Vagina (tissue), 2 donors: ENCODE data around the gene SERPINA7. TPM values are rescaled to one million over a fixed set of nuclear protein-coding genes. Genes with fewer than 3 reads are reported as not detected.
"Not testable (repeated sequence)": the region's sequence is repeated elsewhere in the genome, so short reads cannot be mapped to it uniquely, and the experiment has no call there.

Experiments
- DNase-seq, 2 donors: peaks; one replicate each; pipeline ENCODE4 v3.0.0-alpha.2; 2017; ENCODE audit errors: extremely low spot score in 2 of 2
- H3K27ac ChIP-seq: fragments of 200-600 bp; sonication (generic); one replicate; pipeline ENCODE4 v1.5.1; 2019
- H3K27me3 ChIP-seq: fragments of 200-600 bp; sonication (generic); one replicate; pipeline ENCODE4 v1.5.1; 2019
- H3K36me3 ChIP-seq, 2 donors: fragments of 200-600 bp; sonication (generic); one replicate each; pipeline ENCODE4 v1.5.1; 2017 to 2019
- H3K4me1 ChIP-seq: fragments of 200-600 bp; sonication (generic); one replicate; pipeline ENCODE4 v1.5.1; 2019
- H3K4me3 ChIP-seq, 2 donors: fragments of 200-600 bp; sonication (generic); 1 replicate in 1 of 2; 2 replicates in 1 of 2; pipeline ENCODE4 v1.5.1; 2016 to 2019
- H3K9me3 ChIP-seq: fragments of 200-600 bp; sonication (generic); one replicate; pipeline ENCODE4 v1.5.1; 2019
- CTCF ChIP-seq, 3 experiments: fragments of 450-650 bp in 2 of 3; fragments of 200-600 bp in 1 of 3; sonication (generic) in 1 of 3; IDR thresholded peaks; one replicate each; pipeline ENCODE4 v1.5.1; 2017 to 2019; ENCODE audit warnings: antibody characterized with exemption in 3 of 3, mild to moderate bottlenecking in 2 of 3, moderate library complexity in 2 of 3
- POLR2A ChIP-seq, 2 donors: fragments of 450-650 bp; IDR thresholded peaks; one replicate each; pipeline ENCODE4 v1.6.1; 2017; ENCODE audit warnings: antibody characterized with exemption in 2 of 2, mild to moderate bottlenecking in 2 of 2, moderate library complexity in 2 of 2
- POLR2AphosphoS5 ChIP-seq, 2 donors: sonication (generic); formaldehyde crosslinking; IDR thresholded peaks; one replicate each; pipeline ENCODE4 v1.9.0; 2017; ENCODE audit warnings: antibody characterized with exemption in 2 of 2, mild to moderate bottlenecking in 2 of 2, low read depth in 1 of 2; ENCODE audit not compliant: insufficient read depth in 1 of 2
- intact Hi-C: fragments of 100-400 bp; cut with DNase I; formaldehyde crosslinking; loops from one replicate; pipeline ENCODE4 v1.15.1; 2023
- total RNA-seq: library from RNA; depleted of rRNA; stranded (reverse); fragments of >200 nt; gene quantifications from one replicate; pipeline ENCODE4 v1.2.3, GENCODE V29; 2016

The SERPINA7 gene
- total RNA-seq, 1 donor from 2014 or later = not detected

GRCh38 chrX:106000203-106000602 lies 38.3 kb downstream of the SERPINA7 start:
- H3K27me3 ChIP-seq = no peaks in the 10 kb centered on the region
- intact Hi-C loops = no loop called here
- no peak overlapping the region for H3K27ac ChIP-seq
- no peaks in the 10 kb centered on the region for H3K4me1 ChIP-seq
- DNase-seq = no peak
- no peak for TF ChIP-seq POLR2A (IDR thresholded peaks at IDR 0.05)
- TF ChIP-seq POLR2AphosphoS5 (IDR thresholded peaks at IDR 0.05; ENCODE audit: insufficient read depth in 1 of 2, low read depth in 1 of 2) = no peak
- TF ChIP-seq CTCF (IDR thresholded peaks at IDR 0.05) = no peak
- H3K4me3 ChIP-seq = no peak overlapping the region
- no peaks in the 10 kb centered on the region for H3K9me3 ChIP-seq
- H3K36me3 ChIP-seq = no peaks in the 10 kb centered on the region

GRCh38 chrX:105999294-105999693 lies 39.2 kb downstream of the SERPINA7 start:
- Histone ChIP-seq H3K36me3 (no peaks in the 10 kb centered on the region), H3K9me3 (no peaks in the 10 kb centered on the region), H3K27me3 (no peaks in the 10 kb centered on the region), H3K27ac (no peak overlapping the region), H3K4me1 (no peaks in the 10 kb centered on the region), H3K4me3 (no peak overlapping the region)
- TF ChIP-seq POLR2AphosphoS5 (IDR thresholded peaks at IDR 0.05; ENCODE audit: insufficient read depth in 1 of 2, low read depth in 1 of 2) (no peak), CTCF (IDR thresholded peaks at IDR 0.05) (no peak), POLR2A (IDR thresholded peaks at IDR 0.05) (no peak)
- intact Hi-C loops = no loop called here
- no peak for DNase-seq

- H3K27me3 ChIP-seq, DNase-seq, H3K4me3 ChIP-seq, H3K4me1 ChIP-seq, intact Hi-C loops, H3K27ac ChIP-seq, H3K9me3 ChIP-seq, H3K36me3 ChIP-seq: not testable (repeated sequence)
These were observed 50.0 kb downstream of the SERPINA7 start for GRCh38 chrX:105988487-105988886.

Other genes starting within 250 kb of the SERPINA7 start
- 0.49 TPM for gene NRK, start 216.2 kb downstream of the SERPINA7 start, total RNA-seq
- 2.5 TPM for gene PWWP3B, start 129.6 kb upstream of the SERPINA7 start, total RNA-seq